GM10266 (cell line): ENCODE data around the gene KLHL21.
"Not testable (repeated sequence)": the region's sequence is repeated elsewhere in the genome, so short reads cannot be mapped to it uniquely, and the experiment has no call there.

ENCODE experiments used
- DNase-seq: peaks from one replicate; pipeline ENCODE4 v3.0.0; 2012; ENCODE audit errors: extremely low spot score
- TF ChIP-seq, protein P1 (sequence below): IDR thresholded peaks from 2 replicates; pipeline ENCODE4 v1.5.1; 2012; ENCODE audit warnings: mild to moderate bottlenecking, low read depth; ENCODE audit not compliant: control insufficient read depth, insufficient read depth; ENCODE audit errors: missing control alignments

The KLHL21 gene

DNA sequence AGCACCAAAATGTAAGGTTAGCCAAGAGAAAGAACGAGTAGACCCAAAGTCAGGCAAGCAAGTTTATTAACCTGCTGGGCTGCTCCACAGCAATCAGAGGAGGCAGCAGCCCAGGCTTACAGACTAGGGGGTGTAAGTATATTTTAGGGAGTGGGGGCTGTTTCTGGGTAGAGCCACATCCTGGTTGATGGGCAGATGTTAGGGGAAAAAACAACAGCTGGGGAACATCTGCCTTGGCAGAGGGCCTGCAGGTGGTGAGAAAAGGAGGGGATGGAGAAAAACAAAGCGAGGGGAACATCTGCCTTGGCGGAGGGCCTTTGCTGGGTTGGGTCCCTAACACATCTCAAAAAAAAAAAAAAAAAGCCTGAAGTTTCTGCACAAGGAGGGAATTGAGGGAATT is 32.6 kb downstream of the KLHL21 start:
- TF ChIP-seq, protein P1, sequence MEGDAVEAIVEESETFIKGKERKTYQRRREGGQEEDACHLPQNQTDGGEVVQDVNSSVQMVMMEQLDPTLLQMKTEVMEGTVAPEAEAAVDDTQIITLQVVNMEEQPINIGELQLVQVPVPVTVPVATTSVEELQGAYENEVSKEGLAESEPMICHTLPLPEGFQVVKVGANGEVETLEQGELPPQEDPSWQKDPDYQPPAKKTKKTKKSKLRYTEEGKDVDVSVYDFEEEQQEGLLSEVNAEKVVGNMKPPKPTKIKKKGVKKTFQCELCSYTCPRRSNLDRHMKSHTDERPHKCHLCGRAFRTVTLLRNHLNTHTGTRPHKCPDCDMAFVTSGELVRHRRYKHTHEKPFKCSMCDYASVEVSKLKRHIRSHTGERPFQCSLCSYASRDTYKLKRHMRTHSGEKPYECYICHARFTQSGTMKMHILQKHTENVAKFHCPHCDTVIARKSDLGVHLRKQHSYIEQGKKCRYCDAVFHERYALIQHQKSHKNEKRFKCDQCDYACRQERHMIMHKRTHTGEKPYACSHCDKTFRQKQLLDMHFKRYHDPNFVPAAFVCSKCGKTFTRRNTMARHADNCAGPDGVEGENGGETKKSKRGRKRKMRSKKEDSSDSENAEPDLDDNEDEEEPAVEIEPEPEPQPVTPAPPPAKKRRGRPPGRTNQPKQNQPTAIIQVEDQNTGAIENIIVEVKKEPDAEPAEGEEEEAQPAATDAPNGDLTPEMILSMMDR: no peak
- no peak for DNase-seq

DNA sequence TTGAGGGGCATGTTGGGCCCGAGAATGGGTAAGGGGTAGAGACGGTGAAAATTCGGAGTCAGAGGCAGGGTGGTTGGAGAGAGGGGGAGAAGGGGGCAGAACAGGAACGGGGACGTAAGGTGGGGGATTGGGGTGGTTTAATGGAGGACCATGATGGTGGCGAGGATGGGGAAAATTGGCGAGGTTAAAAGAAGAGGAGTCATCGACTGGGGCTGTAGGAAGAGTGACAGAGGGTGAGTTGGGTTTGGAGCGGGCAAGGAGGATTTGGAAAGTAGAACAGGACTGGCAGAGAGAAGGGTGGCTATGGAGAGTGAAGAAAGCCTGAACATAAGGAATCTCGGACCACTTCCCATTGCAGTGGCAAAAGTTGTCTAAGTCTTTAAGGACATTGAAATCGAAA is 33.6 kb downstream of the KLHL21 start:
- no peak for DNase-seq
- TF ChIP-seq, protein P1: no peak

DNA sequence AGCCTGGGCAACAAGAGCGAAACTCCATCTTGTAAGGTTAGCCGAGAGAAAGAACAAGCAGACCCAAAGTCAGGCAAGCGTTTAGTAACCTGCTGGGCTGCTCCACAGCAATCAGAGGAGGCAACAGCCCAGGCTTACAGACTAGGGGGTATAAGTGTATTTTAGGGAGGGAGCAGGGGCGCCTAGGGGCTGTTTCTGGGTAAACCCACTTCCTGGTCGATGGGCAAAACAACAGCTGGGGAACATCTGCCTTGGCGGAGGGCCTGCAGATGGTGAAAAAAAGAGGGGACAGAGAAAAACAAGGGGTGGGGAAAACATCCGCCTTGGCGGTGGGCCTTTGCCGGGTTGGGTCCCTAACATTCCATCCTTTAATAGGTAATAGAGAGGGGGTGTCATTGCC is 42.4 kb downstream of the KLHL21 start:
- DNase-seq: no peak
- TF ChIP-seq, protein P1: no peak

DNA sequence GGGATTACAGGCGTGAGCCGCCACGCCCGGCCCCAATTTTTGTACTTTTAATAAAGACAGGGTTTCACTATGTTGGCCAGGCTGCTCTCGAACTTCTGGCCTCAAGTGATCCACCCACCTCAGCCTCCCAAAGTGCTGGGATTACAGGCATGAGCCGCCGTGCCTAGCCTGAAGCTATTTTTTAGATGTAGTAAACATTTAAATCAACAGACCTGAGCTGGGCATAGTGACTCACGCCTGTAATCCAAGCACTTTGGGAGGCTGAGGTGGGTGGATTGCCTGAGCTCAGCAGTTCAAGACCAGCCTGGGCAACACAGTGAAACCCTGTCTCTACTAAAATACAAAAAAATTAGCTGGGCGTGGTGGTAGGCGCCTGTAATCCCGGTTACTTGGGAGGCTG is 43.5 kb downstream of the KLHL21 start:
- not testable (repeated sequence) for DNase-seq

DNA sequence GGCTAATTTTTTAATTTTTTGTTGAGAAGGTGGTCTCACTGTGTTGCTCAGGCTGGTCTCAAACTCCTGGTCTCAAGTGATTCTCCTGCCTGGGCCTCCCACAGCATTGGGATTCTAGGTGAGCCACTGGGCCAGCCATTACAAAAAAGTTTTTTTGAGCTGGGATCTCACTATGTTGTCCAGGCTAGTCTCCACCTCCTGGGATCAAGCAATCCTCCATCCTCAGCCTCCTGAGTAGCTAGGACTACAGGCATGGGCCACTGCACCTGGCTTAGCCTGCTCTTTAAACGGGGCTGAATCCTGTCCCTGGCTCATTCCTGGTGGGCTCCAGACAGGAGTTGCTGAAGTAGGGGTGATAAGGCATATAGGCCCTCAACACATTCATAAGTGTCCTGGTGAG is 45.1 kb downstream of the KLHL21 start:
- TF ChIP-seq, protein P1: no peak
- no peak for DNase-seq

DNA sequence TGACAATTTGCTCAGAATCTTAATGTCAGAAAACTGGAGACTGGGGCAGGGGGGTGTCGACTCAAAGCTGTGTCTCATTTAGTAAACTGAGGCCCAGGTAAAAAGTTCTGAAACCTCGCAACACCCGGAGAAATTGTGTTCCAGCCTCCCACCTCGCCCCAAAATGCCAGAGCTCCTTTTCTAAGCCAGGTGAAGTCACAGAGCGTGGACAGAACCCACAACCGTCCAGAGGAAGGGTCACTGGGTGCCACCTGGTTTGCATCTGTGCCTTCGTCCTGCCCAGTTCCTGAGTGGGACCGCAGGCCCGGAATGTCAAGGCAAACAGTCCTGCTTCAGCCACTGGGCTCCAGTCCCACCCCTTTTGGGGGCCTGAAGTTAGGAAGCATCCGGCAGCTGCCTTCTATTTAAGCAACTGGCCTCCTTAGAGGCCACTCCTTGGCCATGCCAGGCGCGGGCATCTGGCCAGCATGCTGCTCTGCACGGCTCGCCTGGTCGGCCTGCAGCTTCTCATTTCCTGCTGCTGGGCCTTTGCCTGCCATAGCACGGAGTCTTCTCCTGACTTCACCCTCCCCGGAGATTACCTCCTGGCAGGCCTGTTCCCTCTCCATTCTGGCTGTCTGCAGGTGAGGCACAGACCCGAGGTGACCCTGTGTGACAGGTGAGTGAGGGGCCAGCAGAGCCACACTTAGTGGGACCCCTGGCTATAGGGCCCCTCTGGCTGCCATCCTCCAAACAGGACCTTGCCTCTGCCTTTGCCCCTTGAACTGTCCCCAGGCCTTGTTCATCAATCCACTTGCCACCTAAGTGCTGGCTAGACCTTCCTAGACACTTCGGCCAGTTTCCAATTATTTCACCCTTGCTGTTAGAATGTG is 47.5 kb downstream of the KLHL21 start, which contains the start of gene TAS1R1:
Gene TAS1R1 (plus strand): TSS at position 401 of the 872 bp plus-strand sequence. CDS start 67 bp downstream, at position 468.
- TF ChIP-seq, protein P1: no peak
- no peak for DNase-seq

DNA sequence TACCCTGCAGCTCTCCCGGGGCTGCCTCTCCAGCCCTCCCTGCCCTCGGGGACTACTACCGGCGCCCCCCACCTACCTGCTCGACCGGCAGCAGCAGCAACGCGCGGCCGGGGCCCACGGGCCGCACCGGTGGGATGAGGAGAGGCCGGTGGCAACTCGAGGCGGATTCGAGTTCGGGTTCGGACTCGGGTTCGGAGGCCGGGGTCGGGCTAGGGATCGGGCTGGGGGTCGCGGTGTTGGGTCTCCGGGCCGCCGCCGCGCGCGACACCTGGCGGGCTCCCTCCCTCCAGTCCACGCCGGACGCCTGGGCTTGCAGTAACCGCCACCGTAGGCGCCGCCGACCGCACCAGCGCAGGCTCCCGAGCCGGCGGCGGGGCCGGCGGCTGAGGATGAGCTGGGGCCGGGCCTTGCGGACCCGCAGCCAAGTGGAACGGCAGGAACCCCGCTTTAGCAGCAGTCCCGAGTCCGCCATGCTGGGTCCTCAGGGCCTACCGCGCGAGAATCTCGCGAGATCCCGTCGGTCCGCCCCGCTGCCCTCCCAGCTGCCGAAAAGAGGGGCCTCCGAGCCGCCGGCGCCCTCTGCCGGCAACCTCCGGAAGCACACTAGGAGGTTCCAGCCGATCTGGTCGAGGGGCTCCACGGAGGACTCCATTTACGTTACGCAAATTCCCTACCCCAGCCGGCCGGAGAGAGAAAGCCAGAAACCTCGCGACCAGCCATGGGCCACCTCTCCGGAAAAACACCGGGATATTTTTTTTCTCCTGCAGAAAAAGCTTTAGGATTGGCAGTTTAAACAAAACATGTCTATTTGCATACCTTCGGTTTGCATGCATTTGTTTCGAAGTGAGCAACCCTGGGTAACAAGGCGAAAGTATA is 48.4 kb downstream of the KLHL21 start, which contains the start of gene NOL9:
Gene NOL9 (minus strand): TSS at position 483 of the 876 bp plus-strand sequence. CDS start 11 bp downstream, at position 472.
- DNase-seq: peak; percentile 99
- TF ChIP-seq, protein P1: peak; percentile 99
